Nucleus accumbens (tissue), 56 donors: ENCODE measurements around the gene PHAX.
"Not testable (repeated sequence)": the region's sequence is repeated elsewhere in the genome, so short reads cannot be mapped to it uniquely, and the experiment has no call there.

Experiments
- DNase-seq, 56 donors: peaks; one replicate each; lab custom pipeline; 2025; lab: John Stamatoyannopoulos, UW

Gene PHAX

DNA sequence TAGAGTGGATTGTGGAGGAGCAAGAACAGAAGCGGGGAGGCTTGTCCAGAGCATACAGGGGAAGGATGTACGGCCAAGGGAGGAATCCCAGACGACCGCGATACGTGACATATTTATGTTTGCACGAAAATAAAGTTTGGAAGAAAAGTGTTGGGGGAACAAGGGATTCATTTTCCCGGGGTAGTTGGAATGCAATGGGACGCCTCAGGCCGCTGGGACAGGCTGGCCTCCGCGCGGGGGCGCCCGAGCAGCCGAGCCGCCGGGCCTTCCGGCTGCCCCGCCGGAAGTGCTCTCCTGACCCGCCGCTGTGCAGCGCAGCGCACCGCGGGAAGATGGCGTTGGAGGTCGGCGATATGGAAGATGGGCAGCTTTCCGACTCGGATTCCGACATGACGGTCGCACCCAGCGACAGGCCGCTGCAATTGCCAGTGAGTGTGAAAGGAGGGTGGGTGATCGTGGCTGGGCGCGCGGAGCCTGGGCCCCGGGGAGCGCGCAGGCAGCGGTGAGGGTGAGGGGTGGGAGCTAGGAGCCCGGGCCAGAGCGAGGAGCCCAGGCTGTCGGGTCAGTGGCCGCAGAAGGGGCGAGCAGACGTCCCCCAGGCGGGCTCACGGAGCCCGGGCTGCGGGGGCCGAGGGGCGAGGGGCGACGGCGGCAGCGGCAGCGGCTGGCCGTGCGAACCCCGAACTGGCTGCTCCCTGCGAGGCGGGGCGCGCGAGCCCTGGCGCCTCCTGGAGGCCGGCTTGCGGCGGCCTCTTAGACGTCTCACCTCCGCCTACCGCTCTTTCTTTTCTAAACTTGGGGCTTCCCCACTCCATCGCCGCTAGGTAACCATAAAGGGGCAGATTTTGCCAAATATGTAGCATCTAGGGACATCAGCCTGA is at the start of gene PHAX:
TSS of gene PHAX (plus strand) at position 317 of the 881 bp plus-strand sequence. CDS start at position 333, 16 bp downstream.
- DNase-seq = peak in 55 of 56 donors; percentile 11 to 86 (median 68)

DNA sequence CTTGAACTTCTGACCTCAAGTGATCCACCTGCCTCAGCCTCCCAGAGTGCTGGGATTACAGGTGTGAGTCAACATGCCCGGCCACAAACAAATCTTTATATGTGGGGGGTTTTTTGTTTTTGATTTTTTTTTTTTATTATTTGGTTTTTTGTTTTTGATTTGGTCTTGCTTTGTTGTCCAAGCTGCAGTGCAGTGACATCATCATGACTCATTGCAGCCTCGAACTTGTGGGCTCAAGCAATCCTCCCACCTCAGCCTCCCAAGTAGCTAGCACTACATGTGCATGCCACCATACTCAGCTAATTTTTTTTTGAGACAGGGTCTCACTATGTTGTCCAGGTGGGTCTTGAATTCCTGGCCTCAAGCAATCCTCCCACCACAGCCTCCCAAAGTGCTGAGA is 48.1 kb upstream of the PHAX start:
- DNase-seq = no peak

- DNase-seq = not testable (repeated sequence)
Measured at GRCh38 chr5:126555101-126555500, 45.6 kb upstream of the PHAX start.

DNA sequence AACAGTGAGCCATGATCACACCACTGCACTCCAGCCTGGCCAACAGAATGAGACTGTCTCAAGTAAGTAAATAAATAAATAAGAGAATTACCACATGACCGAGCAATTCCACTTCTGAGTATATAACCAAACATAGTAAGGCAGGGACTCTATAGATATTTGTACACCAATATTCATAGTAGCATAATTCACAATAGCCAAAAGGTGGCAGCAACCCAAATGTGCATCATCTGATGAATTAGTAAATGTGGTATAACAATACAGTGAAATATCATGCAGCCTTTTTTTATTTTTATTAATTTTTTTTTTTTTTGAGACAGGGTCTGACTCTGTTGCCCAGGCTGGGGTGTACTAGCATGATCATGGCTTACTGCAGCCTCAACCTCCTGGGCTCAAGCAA is 38.8 kb upstream of the PHAX start:
- DNase-seq = no peak

DNA sequence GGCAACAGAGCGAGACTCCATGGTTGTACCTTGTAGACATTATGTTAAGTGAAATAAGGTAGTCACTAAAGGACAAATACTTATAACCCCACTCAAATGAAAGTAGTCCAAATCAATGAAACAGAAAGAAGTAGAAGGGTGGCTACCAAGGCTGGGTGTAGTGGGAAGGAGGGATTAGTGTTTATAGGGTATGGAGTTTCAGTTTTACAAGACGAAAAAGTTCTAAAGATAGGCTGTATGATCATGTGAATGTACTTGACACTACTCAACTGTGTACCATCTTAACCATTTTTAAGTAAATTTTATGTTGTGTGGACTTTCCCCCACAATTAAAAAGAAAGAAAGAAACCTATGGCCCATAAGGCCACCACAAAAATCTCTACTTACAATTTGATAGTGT is 37.9 kb upstream of the PHAX start:
- DNase-seq = no peak

- no peak for DNase-seq
Measured at GRCh38 chr5:126568206-126568755, 32.5 kb upstream of the PHAX start.

DNA sequence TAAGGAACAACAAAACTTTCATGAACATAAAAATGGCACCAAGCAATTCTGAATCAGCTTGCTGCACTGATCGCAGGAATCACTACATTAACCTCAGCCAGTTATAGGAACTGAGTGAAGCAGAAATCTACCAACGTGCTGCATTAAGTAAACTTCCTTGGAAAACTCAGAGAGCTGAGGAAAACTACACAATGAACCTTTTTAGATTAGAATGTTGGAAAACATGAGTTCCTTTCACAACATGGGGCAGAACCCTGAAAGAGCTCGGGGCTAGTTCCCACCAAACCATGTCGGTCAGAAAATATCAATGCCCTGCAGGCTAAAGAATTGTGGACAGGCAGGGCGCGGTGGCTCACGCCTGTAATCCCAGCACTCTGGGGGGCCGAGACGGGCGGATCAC is 25.1 kb upstream of the PHAX start:
- DNase-seq = no peak

GRCh38 chr5:126576974-126577373 is 23.8 kb upstream of the PHAX start:
- DNase-seq = no peak

DNA sequence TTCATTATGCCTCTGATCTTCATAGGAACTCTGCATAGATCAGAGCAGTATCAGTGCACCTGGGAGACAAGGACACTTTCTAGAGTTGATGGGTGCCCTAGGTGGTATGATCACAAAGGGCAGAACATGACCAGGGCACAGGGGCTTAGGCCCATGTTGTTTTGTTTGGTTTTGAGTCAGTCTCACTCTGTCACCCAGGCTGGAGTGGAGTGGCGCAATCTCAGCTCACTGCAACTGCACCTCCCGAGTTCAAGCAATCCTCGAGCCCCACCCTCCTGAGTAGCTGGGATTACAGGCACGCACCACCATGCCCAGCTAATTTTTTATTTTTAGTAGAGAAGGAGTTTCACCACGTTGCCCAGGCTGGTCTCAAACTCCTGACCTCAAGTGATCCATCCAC is 23.3 kb upstream of the PHAX start:
- no peak for DNase-seq

DNA sequence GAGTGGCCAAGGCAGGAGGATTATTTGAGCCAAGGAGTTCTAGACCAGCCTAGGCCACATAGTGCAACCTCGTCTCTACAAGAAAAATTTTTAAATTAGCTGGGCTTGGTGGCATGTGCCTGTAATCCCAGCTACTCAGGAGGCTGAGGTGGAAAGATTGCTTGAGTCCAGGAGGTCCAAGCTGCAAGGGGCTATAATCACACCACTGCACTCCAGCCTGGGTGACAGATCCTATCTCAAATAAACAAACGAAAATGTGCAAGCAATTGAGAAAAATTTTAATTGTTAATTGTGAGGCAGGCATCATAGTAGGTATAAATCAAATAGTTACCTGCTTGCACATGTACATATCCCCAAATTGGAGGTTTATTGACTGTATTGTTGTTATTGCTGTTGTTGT is 21.0 kb upstream of the PHAX start:
- no peak for DNase-seq

- no peak for DNase-seq
Measured at GRCh38 chr5:126583761-126584160, 17.0 kb upstream of the PHAX start.

DNA sequence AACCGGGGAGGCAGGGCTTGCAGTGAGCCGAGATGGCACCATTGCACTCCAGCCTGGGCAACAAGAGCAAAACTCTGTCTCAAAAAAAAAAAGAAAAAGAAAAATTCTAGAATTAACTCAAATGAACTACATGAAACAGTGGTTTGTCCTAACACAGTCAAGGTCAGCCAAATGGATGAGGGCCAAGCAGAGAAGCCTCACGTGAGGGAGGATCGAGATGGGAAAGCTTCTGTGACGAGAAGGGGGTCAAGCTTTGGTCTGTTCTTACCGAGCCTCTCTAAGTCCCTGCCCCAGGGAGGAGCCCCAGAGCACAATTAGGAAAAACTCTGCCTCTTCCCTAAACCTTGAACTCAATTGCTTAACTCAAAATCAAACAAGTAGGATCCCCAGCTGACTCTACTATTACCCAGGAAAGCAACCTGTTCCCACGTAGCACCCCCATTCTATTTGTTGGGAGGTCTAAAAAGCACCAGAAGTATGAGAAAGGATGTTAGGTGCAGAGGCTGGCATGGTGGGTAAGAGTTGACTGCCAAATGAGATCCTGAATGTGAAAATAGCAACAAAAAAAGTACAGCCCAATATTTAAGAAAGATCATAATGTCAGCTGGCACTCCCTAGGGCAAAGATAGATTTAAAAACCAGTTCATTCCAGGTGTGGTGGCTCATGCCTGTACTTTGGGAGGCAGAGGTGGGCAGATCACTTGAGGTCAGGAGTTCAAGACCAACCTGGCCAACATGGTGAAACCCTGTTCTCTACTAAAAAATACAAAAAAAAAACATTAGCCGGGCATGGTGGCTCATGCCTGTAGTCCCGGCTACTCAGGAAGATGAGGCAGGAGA is 13.0 kb upstream of the PHAX start:
- no peak for DNase-seq

- no peak for DNase-seq
Measured at GRCh38 chr5:126589536-126590297, 11.0 kb upstream of the PHAX start.

DNA sequence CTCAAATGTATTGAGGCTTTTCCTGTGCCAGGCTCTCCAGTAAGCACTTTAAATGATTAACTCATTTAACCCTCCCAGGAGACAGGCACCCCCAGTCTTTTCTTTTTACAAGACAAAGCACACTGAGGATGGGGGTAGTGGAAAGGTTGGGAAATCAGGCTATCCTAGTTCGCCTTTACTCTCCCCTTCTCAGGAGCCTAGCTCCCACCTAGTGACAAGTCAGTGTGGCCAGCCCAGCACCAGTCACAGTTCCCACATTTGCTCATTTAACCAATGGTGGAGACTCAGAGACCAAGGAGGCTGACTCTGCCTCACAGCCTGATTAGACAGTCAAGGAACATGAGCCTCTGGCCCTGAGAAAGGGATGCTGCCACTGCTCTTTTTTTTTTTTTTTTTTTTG is 9.2 kb upstream of the PHAX start:
- DNase-seq = no peak

DNA sequence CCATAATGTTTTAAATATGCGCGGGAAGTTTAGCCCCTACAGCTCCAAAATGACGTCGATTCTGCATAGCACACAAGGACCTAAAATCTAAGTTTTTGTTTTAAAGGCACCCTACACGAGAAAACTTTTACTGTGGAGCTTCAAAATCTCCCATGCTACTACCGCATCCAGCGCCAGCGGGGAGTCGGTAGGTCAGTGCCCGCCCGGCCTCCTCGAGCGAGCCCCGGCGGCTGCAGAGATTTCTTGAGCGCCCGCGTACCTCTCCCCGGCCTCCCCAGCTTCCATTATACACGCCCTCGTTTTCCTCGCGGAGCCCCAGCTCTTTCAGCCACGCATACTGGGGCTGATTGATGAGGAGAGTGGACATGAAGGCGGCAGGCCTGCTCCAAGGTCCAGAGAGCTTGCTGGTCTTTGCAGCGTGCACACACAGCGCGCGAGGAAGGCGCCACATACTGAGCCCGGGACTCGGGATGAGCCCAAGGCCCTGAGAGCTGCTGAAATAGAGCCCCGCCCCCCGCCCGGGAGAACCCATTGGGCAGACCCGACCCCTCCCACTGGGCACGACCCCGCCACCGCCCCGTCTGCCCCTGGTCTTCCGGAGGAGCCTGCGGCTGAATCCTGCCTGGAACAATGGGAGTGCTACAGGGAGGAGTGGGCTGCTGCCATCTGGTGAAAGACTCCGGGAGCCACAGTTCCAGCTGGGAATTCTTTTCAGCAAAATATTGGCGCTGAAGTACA is 5.8 kb upstream of the PHAX start, which contains the start of gene ALDH7A1:
TSS of gene ALDH7A1 (minus strand) at position 472 of the 738 bp plus-strand sequence. CDS start at position 451, 21 bp downstream.
- peak; percentile 42 to 94 (median 86) for DNase-seq

DNA sequence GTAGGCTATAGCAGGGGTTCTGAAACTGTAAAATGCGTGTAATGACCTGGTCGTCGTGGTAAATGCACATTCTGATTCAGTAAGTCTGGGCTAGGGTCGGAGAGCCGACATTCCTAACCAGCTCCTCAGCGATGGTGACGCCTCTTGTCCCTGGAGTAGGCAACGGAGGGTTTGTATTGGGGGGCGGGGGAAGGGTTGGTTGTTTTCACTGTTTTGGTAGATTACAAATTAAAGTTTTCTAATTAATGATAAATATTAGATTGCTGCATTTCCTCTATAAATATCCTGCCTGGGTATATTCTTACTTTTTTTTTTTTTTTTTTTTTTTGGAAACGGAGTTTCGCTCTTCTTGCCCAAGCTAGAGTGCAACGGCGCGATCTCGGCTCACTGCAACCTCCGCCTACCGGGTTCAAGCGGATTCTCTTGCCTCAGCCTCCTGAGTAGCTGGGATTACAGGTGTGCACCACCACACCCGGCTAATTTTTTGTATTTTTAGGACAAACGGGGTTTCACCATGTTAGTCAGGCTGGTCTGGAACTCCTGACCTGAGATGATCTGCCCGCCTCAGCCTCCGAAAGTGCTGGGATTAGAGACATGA is 5.2 kb upstream of the PHAX start:
- no peak for DNase-seq

DNA sequence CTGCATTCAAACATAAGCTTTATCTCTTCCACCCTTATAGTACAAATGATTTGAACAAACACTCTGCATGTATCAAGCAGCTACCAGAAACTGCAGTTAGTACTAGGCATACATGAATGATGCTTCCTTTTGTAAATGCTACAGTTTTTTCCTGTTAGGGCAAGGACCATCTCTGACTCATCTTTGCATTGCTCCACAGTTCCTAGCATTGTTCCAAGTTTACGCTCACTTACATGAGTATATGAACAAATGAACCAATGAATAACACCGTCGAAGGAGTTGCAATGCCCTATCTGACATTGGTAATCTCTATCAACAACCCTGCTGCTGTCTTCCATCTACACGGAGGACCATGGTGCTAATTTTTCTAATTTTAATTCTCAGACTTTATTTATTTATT is 3.6 kb upstream of the PHAX start:
- DNase-seq = no peak

GRCh38 chr5:126599499-126599898 is 1.2 kb upstream of the PHAX start:
- DNase-seq = no peak

GRCh38 chr5:126599971-126600630 is 646 bp upstream of the PHAX start:
- peak in 2 of 56 donors; percentile 26 to 38 for DNase-seq
